Inflammatory macrophage treated with lipopolysaccharide for 4 hours (primary cell): ENCODE measurements around the gene DTYMK.
"Not testable (repeated sequence)": the region's sequence is repeated elsewhere in the genome, so short reads cannot be mapped to it uniquely, and the experiment has no call there.

ENCODE experiments used
- DNase-seq: peaks from one replicate; pipeline ENCODE4 v3.0.0-alpha.2; 2020

Gene DTYMK

GRCh38 chr2:241671457-241672240 lies 15.0 kb downstream of the DTYMK start:
- DNase-seq, result no peak

GRCh38 chr2:241670333-241671110 lies 16.1 kb downstream of the DTYMK start:
- no peak for DNase-seq

GRCh38 chr2:241668839-241669238 lies 17.8 kb downstream of the DTYMK start:
- DNase-seq, result no peak

- no peak for DNase-seq
These were observed 18.3 kb downstream of the DTYMK start for GRCh38 chr2:241668354-241668753.

- DNase-seq, result no peak
These were observed 19.8 kb downstream of the DTYMK start for GRCh38 chr2:241666627-241667400.

GRCh38 chr2:241665731-241666440 lies 20.7 kb downstream of the DTYMK start:
- DNase-seq, result no peak

GRCh38 chr2:241662731-241663130 lies 23.9 kb downstream of the DTYMK start:
- DNase-seq, result not testable (repeated sequence)

GRCh38 chr2:241660593-241661213 lies 25.9 kb downstream of the DTYMK start:
- DNase-seq, result no peak

GRCh38 chr2:241659150-241659739 lies 27.4 kb downstream of the DTYMK start:
- peak; percentile 42 for DNase-seq

- no peak for DNase-seq
These were observed 28.3 kb downstream of the DTYMK start for GRCh38 chr2:241658296-241658695.

- no peak for DNase-seq
These were observed 28.8 kb downstream of the DTYMK start for GRCh38 chr2:241657786-241658254.

GRCh38 chr2:241656190-241656741 lies 30.3 kb downstream of the DTYMK start:
- DNase-seq, result no peak

GRCh38 chr2:241655516-241656189 lies 31.0 kb downstream of the DTYMK start:
- DNase-seq, result no peak

- DNase-seq, result no peak
These were observed 32.1 kb downstream of the DTYMK start for GRCh38 chr2:241654551-241654950.

- no peak for DNase-seq
These were observed 33.3 kb downstream of the DTYMK start for GRCh38 chr2:241653210-241653750.

GRCh38 chr2:241652722-241653121 lies 33.9 kb downstream of the DTYMK start:
- no peak for DNase-seq

- DNase-seq, result no peak
These were observed 34.5 kb downstream of the DTYMK start for GRCh38 chr2:241652142-241652541.

- DNase-seq, result no peak
These were observed 36.7 kb downstream of the DTYMK start for GRCh38 chr2:241649927-241650326.

- DNase-seq, result no peak
These were observed 37.2 kb downstream of the DTYMK start for GRCh38 chr2:241649404-241649803.

GRCh38 chr2:241648453-241648852 lies 38.2 kb downstream of the DTYMK start:
- DNase-seq, result no peak
